IMR-90 (cell line): Measurements from ENCODE around the gene ELL2. TPM values are rescaled to one million over a fixed set of nuclear protein-coding genes. Genes with fewer than 3 reads are reported as not detected.

ENCODE experiments used
- ATAC-seq: fragments of 200-7000 bp; cut with Tn5 transposase; 2 replicates; pipeline ENCODE4 v1.9.1; 2020; ENCODE audit warnings: low read depth, mild to moderate bottlenecking, moderate library complexity
- BruUV-seq: library from RNA; stranded (reverse); fragments of 400-500 nt; replicated peaks from 2 replicates; lab custom pipeline; 2021; lab: Mats Ljungman, UMichigan
- CTCF ChIA-PET: fragments of 300-600 bp; formaldehyde crosslinking; extraction: SDS; loops from one replicate; lab custom pipeline; 2021; ENCODE audit warnings: antibody characterized with exemption; lab: Yijun Ruan, JAX
- POLR2A ChIA-PET: fragments of 300-600 bp; sonication (Branson Sonifier 250); formaldehyde crosslinking; loops from one replicate; lab custom pipeline; 2022; ENCODE audit warnings: antibody characterized with exemption; ENCODE audit not compliant: unreplicated experiment; lab: Charles Lee
- DNase-seq: peaks from one replicate; pipeline ENCODE4 v3.0.0; 2013
- H2AFZ ChIP-seq: replicated peaks from 2 replicates; pipeline ENCODE3; 2013; ENCODE audit warnings: low read length, mild to moderate bottlenecking; ENCODE audit not compliant: poor library complexity
- H2AK5ac ChIP-seq: 2 replicates; pipeline ENCODE4 v1.6.1; 2013; ENCODE audit warnings: low read depth, low read length, inconsistent platforms
- H2AK9ac ChIP-seq: replicated peaks from 2 replicates; pipeline ENCODE3; 2013; ENCODE audit warnings: mild to moderate bottlenecking, low read depth, low read length, moderate library complexity; ENCODE audit not compliant: poor library complexity
- H2BK120ac ChIP-seq: 2 replicates; pipeline ENCODE4 v1.6.1; 2013; ENCODE audit warnings: low read depth, low read length, inconsistent platforms
- H2BK15ac ChIP-seq: 3 replicates; pipeline ENCODE4 v1.6.1; 2013; ENCODE audit warnings: low read depth, low read length, inconsistent platforms
- H2BK20ac ChIP-seq: 2 replicates; pipeline ENCODE4 v1.6.1; 2013; ENCODE audit warnings: low read depth, mild to moderate bottlenecking, inconsistent platforms, low read length, moderate library complexity
- H2BK5ac ChIP-seq: 2 replicates; pipeline ENCODE4 v1.6.1; 2013; ENCODE audit warnings: mild to moderate bottlenecking, low read depth, low read length, inconsistent platforms; ENCODE audit not compliant: poor library complexity, severe bottlenecking
- H3K14ac ChIP-seq: replicated peaks from 2 replicates; pipeline ENCODE4 v1.6.1; 2013; ENCODE audit warnings: low read depth, low read length, inconsistent platforms
- H3K18ac ChIP-seq: 2 replicates; pipeline ENCODE4 v1.6.1; 2013; ENCODE audit warnings: low read depth, low read length, control low read depth
- H3K23ac ChIP-seq: 2 replicates; pipeline ENCODE4 v1.6.1; 2013; ENCODE audit warnings: low read depth, low read length, inconsistent platforms
- H3K27ac ChIP-seq: 2 replicates; pipeline ENCODE4 v1.5.1; 2013; ENCODE audit warnings: mild to moderate bottlenecking, control low read depth, low read length; ENCODE audit not compliant: insufficient read depth
- H3K27me3 ChIP-seq: 2 replicates; pipeline ENCODE4 v1.6.1; 2013; ENCODE audit warnings: low read length; ENCODE audit not compliant: control insufficient read depth, insufficient read depth
- H3K36me3 ChIP-seq: 2 replicates; pipeline ENCODE4 v1.6.1; 2013; ENCODE audit warnings: low read length, mixed read lengths; ENCODE audit not compliant: control insufficient read depth, insufficient read depth
- H3K4ac ChIP-seq: 2 replicates; pipeline ENCODE4 v1.6.1; 2013; ENCODE audit warnings: low read depth, low read length, inconsistent platforms
- H3K4me1 ChIP-seq: 2 replicates; pipeline ENCODE4 v1.6.1; 2013; ENCODE audit warnings: low read length, mixed read lengths; ENCODE audit not compliant: control insufficient read depth, insufficient read depth
- H3K4me2 ChIP-seq: 2 replicates; pipeline ENCODE4 v1.6.1; 2013; ENCODE audit warnings: low read depth, mild to moderate bottlenecking, control low read depth, low read length, moderate library complexity
- H3K4me3 ChIP-seq: 2 replicates; pipeline ENCODE4 v1.5.1; 2013; ENCODE audit warnings: low read depth, mild to moderate bottlenecking, control low read depth, low read length, moderate library complexity; ENCODE audit not compliant: insufficient read depth
- H3K56ac ChIP-seq: 2 replicates; pipeline ENCODE4 v1.6.1; 2013; ENCODE audit warnings: low read length, inconsistent platforms; ENCODE audit not compliant: insufficient read depth; ENCODE audit errors: extremely low read depth
- H3K79me1 ChIP-seq, 2 experiments: 2 replicates each; pipeline ENCODE4 v1.6.1; 2013; ENCODE audit warnings: low read length in 2 of 2, inconsistent platforms in 1 of 2, low read depth in 1 of 2
- H3K9ac ChIP-seq: 2 replicates; pipeline ENCODE4 v1.6.1; 2013; ENCODE audit warnings: low read depth, low read length, control low read depth
- H3K9me1 ChIP-seq: 2 replicates; pipeline ENCODE4 v1.6.1; 2013; ENCODE audit warnings: low read length, inconsistent platforms; ENCODE audit not compliant: insufficient read depth
- H3K9me3 ChIP-seq: 2 replicates; pipeline ENCODE4 v1.6.1; 2013; ENCODE audit warnings: low read length; ENCODE audit not compliant: control insufficient read depth, insufficient read depth
- H4K20me1 ChIP-seq: 2 replicates; pipeline ENCODE4 v1.6.1; 2013; ENCODE audit warnings: low read length, inconsistent platforms; ENCODE audit not compliant: insufficient read depth
- H4K5ac ChIP-seq: 2 replicates; pipeline ENCODE4 v1.6.1; 2013; ENCODE audit warnings: mild to moderate bottlenecking, low read depth, low read length, control low read depth
- H4K8ac ChIP-seq, 2 experiments: 2 replicates each; pipeline ENCODE4 v1.6.1; 2013; ENCODE audit warnings: low read depth in 2 of 2, low read length in 2 of 2, control low read depth in 1 of 2, inconsistent platforms in 1 of 2
- H4K91ac ChIP-seq: 2 replicates; pipeline ENCODE4 v1.6.1; 2013; ENCODE audit warnings: low read depth, low read length, inconsistent platforms; ENCODE audit not compliant: insufficient read depth
- CEBPB ChIP-seq: IDR thresholded peaks from 2 replicates; pipeline ENCODE4 v1.6.1; 2012; ENCODE audit warnings: low read depth, low read length, improper control_type of control experiment
- CHD1 ChIP-seq: IDR thresholded peaks from 2 replicates; pipeline ENCODE4 v1.6.1; 2012; ENCODE audit warnings: low read depth, low read length, improper control_type of control experiment
- CTCF ChIP-seq: conservative IDR thresholded peaks from 2 replicates; pipeline ENCODE4 v1.5.1; 2012; ENCODE audit warnings: mild to moderate bottlenecking, low read depth, low read length, improper control_type of control experiment
- ELK1 ChIP-seq: fragments of 150-350 bp; IDR thresholded peaks from 2 replicates; pipeline ENCODE4 v1.6.1; 2016; ENCODE audit warnings: low read depth, mild to moderate bottlenecking, low read length, moderate library complexity, borderline replicate concordance
- FOS ChIP-seq: fragments of 150-350 bp; IDR thresholded peaks from 2 replicates; pipeline ENCODE4 v1.6.1; 2016; ENCODE audit warnings: low read depth, low read length
- MXI1 ChIP-seq: IDR thresholded peaks from 2 replicates; pipeline ENCODE4 v1.6.1; 2012; ENCODE audit warnings: low read depth, mild to moderate bottlenecking, low read length, moderate library complexity, borderline replicate concordance
- NFE2L2 ChIP-seq: fragments of 150-350 bp; IDR thresholded peaks from 2 replicates; pipeline ENCODE4 v1.6.1; 2016; ENCODE audit warnings: low read depth, mild to moderate bottlenecking, low read length
- POLR2A ChIP-seq: IDR thresholded peaks from 2 replicates; pipeline ENCODE4 v1.6.1; 2012; ENCODE audit warnings: mild to moderate bottlenecking, low read depth, low read length
- RCOR1 ChIP-seq: IDR thresholded peaks from 2 replicates; pipeline ENCODE4 v1.6.1; 2012; ENCODE audit warnings: mild to moderate bottlenecking, low read length, improper control_type of control experiment; ENCODE audit not compliant: insufficient replicate concordance
- SMC3 ChIP-seq: fragments of 150-350 bp; IDR thresholded peaks from 2 replicates; pipeline ENCODE4 v1.6.1; 2016; ENCODE audit warnings: low read depth, mild to moderate bottlenecking, antibody characterized with exemption, low read length, moderate library complexity
- USF2 ChIP-seq: fragments of 150-350 bp; IDR thresholded peaks from 2 replicates; pipeline ENCODE4 v1.6.1; 2017; ENCODE audit warnings: mild to moderate bottlenecking, antibody characterized with exemption, low read length, low read depth
- WGBS, 2 experiments: methylation state at CpG; one replicate each; pipeline versions ENCODE4 v1.1.5 to v1.1.7; 2013; ENCODE audit warnings: missing lambda C conversion rate in 2 of 2; ENCODE audit not compliant: insufficient read length in 1 of 2; ENCODE audit errors: extremely low coverage in 2 of 2; 5-methylcytosine and 5-hydroxymethylcytosine counted together
- dilution Hi-C: fragments of 300-500 bp; cut with HindIII; formaldehyde crosslinking; loops from one replicate; pipeline ENCODE4 v1.14.3; 2018; ENCODE audit warnings: low sequenced_read_pairs; ENCODE audit not compliant: unreplicated experiment
- in situ Hi-C: fragments of 300-500 bp; cut with MboI; formaldehyde crosslinking; loops from 3 replicates; pipeline ENCODE4 v1.14.3; 2019; ENCODE audit warnings: low sequenced_read_pairs, inconsistent platforms, mixed read lengths
- intact Hi-C: fragments of 100-400 bp; cut with micrococcal nuclease; formaldehyde crosslinking; loops from 2 replicates; pipeline ENCODE4 v1.10.0; 2022
- polyA plus RNA-seq, 3 experiments: library from polyadenylated mRNA; depleted of rRNA; stranded (reverse); fragments of >200 nt; gene quantifications; 2 replicates each; pipeline ENCODE4 v1.2.3, GENCODE V29; 2012; ENCODE audit warnings: low replicate concordance in 1 of 3
- total RNA-seq: library from RNA; depleted of rRNA; stranded (reverse); fragments of >200 nt; gene quantifications from 2 replicates; pipeline ENCODE4 v1.2.3, GENCODE V29; 2012

Gene ELL2
- total and polyA plus RNA-seq, 2 of the 4 experiments (the other 2 are of a cell fraction) = 61.4 to 92.5 TPM

GRCh38 chr5:95932941-95933340, 28.7 kb downstream of the ELL2 start:
- H3K4ac ChIP-seq = no peak overlapping the region
- H3K18ac ChIP-seq = no peak overlapping the region
- H3K4me1 ChIP-seq = peaks cover 23% of the 10 kb centered on the region
- no peak overlapping the region for H2BK15ac ChIP-seq
- no CpG with 5 or more reads among the region's 4 CpGs for WGBS, 2 experiments
- H4K8ac ChIP-seq = no peak overlapping the region
- no peak overlapping the region for H3K27ac ChIP-seq
- H2BK120ac ChIP-seq = no peak overlapping the region
- no peak overlapping the region for H3K23ac ChIP-seq
- no peak for TF ChIP-seq ELK1
- TF ChIP-seq CTCF = no peak
- no peak for TF ChIP-seq SMC3
- no peak for TF ChIP-seq POLR2A
- TF ChIP-seq RCOR1 = no peak
- TF ChIP-seq MXI1 = no peak
- no peak for TF ChIP-seq USF2
- TF ChIP-seq CHD1 = no peak
- no peak for TF ChIP-seq CEBPB
- no peak for TF ChIP-seq FOS
- TF ChIP-seq NFE2L2 = no peak
- H2AFZ ChIP-seq = no peak overlapping the region
- peaks cover 13% of the 10 kb centered on the region for H3K9me1 ChIP-seq
- H2AK5ac ChIP-seq = no peak overlapping the region
- H2BK5ac ChIP-seq = no peak overlapping the region
- H3K4me2 ChIP-seq = peak overlapping the region; percentile 34; the same call in 1 of the 2 replicates
- no peak overlapping the region for H4K91ac ChIP-seq
- dilution Hi-C loops (no loop called here), in situ Hi-C loops (no loop called here), intact Hi-C loops (no loop called here)
- CTCF ChIA-PET = no interaction called here
- no peaks in the 10 kb centered on the region for H3K9me3 ChIP-seq
- peaks cover 0 to 65% of the 10 kb centered on the region in 2 experiments; a peak in 2 of 4 replicates for H3K79me1 ChIP-seq
- H2BK20ac ChIP-seq = no peak overlapping the region
- BruUV-seq = no TSS peak
- no peak overlapping the region for H3K9ac ChIP-seq
- H3K36me3 ChIP-seq = peaks cover 29% of the 10 kb centered on the region
- DNase-seq (no peak), ATAC-seq (no peak)
- H3K27me3 ChIP-seq = no peaks in the 10 kb centered on the region
- no peak overlapping the region for H4K5ac ChIP-seq
- peaks cover 89% of the 10 kb centered on the region for H4K20me1 ChIP-seq
- H2AK9ac ChIP-seq = no peak overlapping the region
- no peak overlapping the region for H3K56ac ChIP-seq
- POLR2A ChIA-PET = interaction anchor here (0.7 kb wide), 1 partner anchor 14 kb away, joined by 3 read pairs; no protein-coding TSS in a partner anchor
- H3K4me3 ChIP-seq = no peak overlapping the region
- H3K14ac ChIP-seq = no peak overlapping the region
